Measurements from ENCODE around the gene ARHGDIG.

ARHGDIG gene

DNA sequence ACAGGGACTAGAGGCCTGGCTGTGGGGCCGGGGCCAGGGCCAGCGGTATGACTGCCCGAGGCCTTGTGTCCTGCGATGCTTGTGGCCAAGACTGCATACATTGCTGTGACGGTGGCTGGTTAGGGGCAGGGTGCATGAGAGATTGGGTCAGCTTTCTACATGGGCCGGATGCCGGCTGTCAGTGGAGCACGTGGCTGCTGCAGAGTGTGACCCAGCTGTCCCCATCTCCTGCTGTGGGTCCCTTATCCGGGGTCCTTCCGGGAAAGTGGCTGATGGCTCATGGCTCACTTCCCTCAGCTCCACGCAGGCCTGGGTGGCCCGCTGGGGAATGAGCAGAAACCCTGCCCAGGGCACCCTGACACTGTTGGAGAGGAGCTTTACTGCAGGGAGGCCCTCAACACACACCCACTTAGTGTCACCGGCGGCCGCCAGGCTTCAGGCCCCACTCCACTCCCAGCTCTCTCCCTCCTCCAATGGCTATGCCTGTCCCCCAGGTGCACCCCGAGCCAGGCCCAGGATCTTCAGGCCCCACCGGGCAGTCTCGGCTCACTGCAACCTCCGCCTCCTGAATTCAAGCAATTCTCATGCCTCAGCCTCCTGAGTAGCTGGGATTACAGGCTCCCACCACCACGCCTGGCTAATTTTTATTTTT, 3.8 kb upstream of the ARHGDIG start:
- no peak overlapping the region for H3K4me3 ChIP-seq (ENCODE audit: low read length)
- H3K36me3 ChIP-seq (ENCODE audit: control insufficient read depth, low read length) = no peaks in the 10 kb centered on the region
- H3K9me2 ChIP-seq (replicated peaks; ENCODE audit: control insufficient read depth, low read length) = no peaks in the 10 kb centered on the region
- H3K27ac ChIP-seq (ENCODE audit: low read depth, low read length) = no peak overlapping the region
- H3F3A ChIP-seq (ENCODE audit: control insufficient read depth, insufficient read depth) = no peaks in the 10 kb centered on the region
- H3K4me2 ChIP-seq (ENCODE audit: low read length) = no peak overlapping the region
- H3K4me1 ChIP-seq (ENCODE audit: control insufficient read depth, low read length) = peaks cover 3% of the 10 kb centered on the region; the same call in 1 of the 2 replicates
- peaks cover 22% of the 10 kb centered on the region for H3K27me3 ChIP-seq (ENCODE audit: control insufficient read depth, low read length)
- H3K9me3 ChIP-seq (ENCODE audit: control insufficient read depth, insufficient read depth, low read length) = no peaks in the 10 kb centered on the region
- TF ChIP-seq CTCF (IDR thresholded peaks at IDR 0.05; ENCODE audit: low read depth, low read length, poor library complexity, severe bottlenecking) (no peak), EZH2phosphoT487 (IDR thresholded peaks at IDR 0.05; ENCODE audit: borderline replicate concordance, low read length) (no peak)
- no peaks in the 10 kb centered on the region for H4K20me1 ChIP-seq (ENCODE audit: control insufficient read depth, insufficient read depth, low read depth, low read length)
- H3K79me2 ChIP-seq (ENCODE audit: control insufficient read depth, low read length) = no peaks in the 10 kb centered on the region

DNA sequence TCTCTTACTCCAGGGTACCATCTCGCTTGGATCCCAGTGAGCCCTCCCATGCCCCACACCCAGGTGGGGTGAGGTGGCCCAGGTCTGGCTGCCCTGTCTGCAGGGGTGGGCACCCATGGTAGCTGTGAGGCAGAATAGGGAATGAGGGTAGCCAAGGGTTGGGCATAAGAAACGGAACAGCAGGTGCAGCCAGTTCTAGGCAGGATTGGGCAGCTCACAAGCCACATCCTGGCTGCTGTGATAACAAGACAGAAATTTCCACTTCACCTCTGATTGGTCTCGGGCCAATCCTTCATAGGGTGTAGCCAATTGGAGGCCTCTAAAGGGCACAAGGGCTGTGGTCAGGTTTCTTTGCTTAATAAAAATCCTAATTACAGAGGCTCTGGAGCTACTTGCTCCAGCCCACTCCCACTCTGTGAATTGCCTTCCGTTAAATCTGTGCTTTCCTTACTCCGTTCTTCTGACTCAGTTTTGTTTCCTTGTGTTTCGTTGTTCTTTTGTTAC, 1.5 kb upstream of the ARHGDIG start:
- Histone ChIP-seq H4K20me1 (ENCODE audit: control insufficient read depth, insufficient read depth, low read depth, low read length) (no peaks in the 10 kb centered on the region), H3K27ac (ENCODE audit: low read depth, low read length) (no peak overlapping the region), H3F3A (ENCODE audit: control insufficient read depth, insufficient read depth) (no peaks in the 10 kb centered on the region), H3K4me3 (ENCODE audit: low read length) (no peak overlapping the region), H3K36me3 (ENCODE audit: control insufficient read depth, low read length) (no peaks in the 10 kb centered on the region), H3K27me3 (ENCODE audit: control insufficient read depth, low read length) (peaks cover 22% of the 10 kb centered on the region), H3K4me2 (ENCODE audit: low read length) (no peak overlapping the region), H3K9me3 (ENCODE audit: control insufficient read depth, insufficient read depth, low read length) (no peaks in the 10 kb centered on the region), H3K4me1 (ENCODE audit: control insufficient read depth, low read length) (peaks cover 3% of the 10 kb centered on the region; the same call in 1 of the 2 replicates), H3K9me2 (replicated peaks; ENCODE audit: control insufficient read depth, low read length) (no peaks in the 10 kb centered on the region), H3K79me2 (ENCODE audit: control insufficient read depth, low read length) (no peaks in the 10 kb centered on the region)
- TF ChIP-seq EZH2phosphoT487 (IDR thresholded peaks at IDR 0.05; ENCODE audit: borderline replicate concordance, low read length) (no peak), CTCF (IDR thresholded peaks at IDR 0.05; ENCODE audit: low read depth, low read length, poor library complexity, severe bottlenecking) (no peak)

- H3K36me3 ChIP-seq (ENCODE audit: control insufficient read depth, low read length) = no peaks in the 10 kb centered on the region
- no peaks in the 10 kb centered on the region for H3K9me2 ChIP-seq (replicated peaks; ENCODE audit: control insufficient read depth, low read length)
- no peak overlapping the region for H3K4me3 ChIP-seq (ENCODE audit: low read length)
- no peak for TF ChIP-seq EZH2phosphoT487 (IDR thresholded peaks at IDR 0.05; ENCODE audit: borderline replicate concordance, low read length)
- no peak for TF ChIP-seq CTCF (IDR thresholded peaks at IDR 0.05; ENCODE audit: low read depth, low read length, poor library complexity, severe bottlenecking)
- no peaks in the 10 kb centered on the region for H3F3A ChIP-seq (ENCODE audit: control insufficient read depth, insufficient read depth)
- peaks cover 3% of the 10 kb centered on the region; the same call in 1 of the 2 replicates for H3K4me1 ChIP-seq (ENCODE audit: control insufficient read depth, low read length)
- no peaks in the 10 kb centered on the region for H3K79me2 ChIP-seq (ENCODE audit: control insufficient read depth, low read length)
- peaks cover 16% of the 10 kb centered on the region for H3K27me3 ChIP-seq (ENCODE audit: control insufficient read depth, low read length)
- no peak overlapping the region for H3K4me2 ChIP-seq (ENCODE audit: low read length)
- H3K27ac ChIP-seq (ENCODE audit: low read depth, low read length) = no peak overlapping the region
- H3K9me3 ChIP-seq (ENCODE audit: control insufficient read depth, insufficient read depth, low read length) = no peaks in the 10 kb centered on the region
- no peaks in the 10 kb centered on the region for H4K20me1 ChIP-seq (ENCODE audit: control insufficient read depth, insufficient read depth, low read depth, low read length)
These were observed 860 bp upstream of the ARHGDIG start for GRCh38 chr16:279531-279930.

Measured in DOHH2 (cell line).